ENCODE data around the gene AURKA.

- TF ChIP-seq REST (IDR thresholded peaks at IDR 0.05; ENCODE audit: low read depth) (no peak), YY1 (IDR thresholded peaks at IDR 0.05; ENCODE audit: low read depth) (no peak), RAD21 (IDR thresholded peaks at IDR 0.05; ENCODE audit: low read depth) (no peak), TAF1 (IDR thresholded peaks at IDR 0.05; ENCODE audit: low read depth) (no peak), EP300 (IDR thresholded peaks at IDR 0.05; ENCODE audit: borderline replicate concordance) (no peak), MAX (IDR thresholded peaks at IDR 0.05) (no peak), CEBPB (IDR thresholded peaks at IDR 0.05) (no peak), TCF12 (IDR thresholded peaks at IDR 0.05; ENCODE audit: low read depth) (no peak), USF1 (IDR thresholded peaks at IDR 0.05) (no peak)
Measured at GRCh38 chr20:56427797-56428196, 35.8 kb upstream of the AURKA start.

Measured in Ishikawa (cell line).